Natural killer cell (primary cell): ENCODE results near the gene PDGFC. TPM values are rescaled to one million over a fixed set of nuclear protein-coding genes. Genes with fewer than 3 reads are reported as not detected.

ENCODE experiments used
- ATAC-seq, 3 donors: fragments of 150-1000 bp in 2 of 3; fragments of 200-7000 bp in 1 of 3; cut with Tn5 transposase; 1 replicate in 1 of 3; 2 replicates in 2 of 3; pipeline ENCODE4 v1.10.0; 2021; ENCODE audit warnings: mild to moderate bottlenecking in 2 of 3, moderate library complexity in 2 of 3
- DNase-seq, 2 donors: peaks; one replicate each; pipeline versions ENCODE4 v3.0.0 to v3.0.0-alpha.2; 2013 to 2021; ENCODE audit warnings: mixed read lengths in 1 of 2
- H3K27ac ChIP-seq: one replicate; pipeline ENCODE4 v1.5.1; 2013; ENCODE audit warnings: mild to moderate bottlenecking, low read length
- H3K27me3 ChIP-seq: one replicate; pipeline ENCODE4 v1.6.1; 2013; ENCODE audit warnings: low read length; ENCODE audit not compliant: control insufficient read depth, insufficient read depth
- H3K36me3 ChIP-seq: one replicate; pipeline ENCODE4 v1.6.1; 2013; ENCODE audit warnings: low read length; ENCODE audit not compliant: control insufficient read depth, insufficient read depth
- H3K4me1 ChIP-seq: one replicate; pipeline ENCODE4 v1.6.1; 2013; ENCODE audit warnings: low read length; ENCODE audit not compliant: control insufficient read depth, insufficient read depth
- H3K4me3 ChIP-seq: one replicate; pipeline ENCODE4 v1.5.1; 2013; ENCODE audit warnings: low read length
- H3K9me3 ChIP-seq: one replicate; pipeline ENCODE4 v1.6.1; 2013; ENCODE audit warnings: low read length; ENCODE audit not compliant: control insufficient read depth, insufficient read depth
- H3K27ac Mint-ChIP-seq, 2 donors: one replicate each; pipeline ENCODE4 v1.8.0; 2022; ENCODE audit warnings: mild to moderate bottlenecking in 2 of 2, mixed read lengths in 2 of 2, moderate library complexity in 1 of 2
- H3K27me3 Mint-ChIP-seq, 2 donors: one replicate each; pipeline ENCODE4 v1.8.0; 2022; ENCODE audit warnings: low read depth in 2 of 2, mixed read lengths in 2 of 2
- H3K36me3 Mint-ChIP-seq: one replicate; pipeline ENCODE4 v1.8.0; 2022; ENCODE audit warnings: mixed read lengths
- H3K4me1 Mint-ChIP-seq, 2 donors: one replicate each; pipeline ENCODE4 v1.8.0; 2022; ENCODE audit warnings: mixed read lengths in 2 of 2
- H3K4me3 Mint-ChIP-seq: one replicate; pipeline ENCODE4 v1.8.0; 2022; ENCODE audit warnings: mild to moderate bottlenecking, moderate library complexity, mixed read lengths
- H3K9me3 Mint-ChIP-seq, 2 donors: one replicate each; pipeline ENCODE4 v1.8.0; 2022; ENCODE audit warnings: mixed read lengths in 2 of 2
- whole genome bisulfite sequencing: methylation state at CpG from one replicate; pipeline ENCODE4 v1.1.7; 2013; ENCODE audit warnings: missing lambda C conversion rate; ENCODE audit not compliant: insufficient coverage; 5-methylcytosine and 5-hydroxymethylcytosine counted together
- intact Hi-C: fragments of 100-400 bp; cut with micrococcal nuclease; formaldehyde crosslinking; loops from one replicate; pipeline ENCODE4 v1.14.2; 2022
- total RNA-seq, 4 donors: library from RNA; stranded (reverse); fragments of 120-200 nt in 1 of 4; gene quantifications; one replicate each; pipeline versions ENCODE4 v1.2.3 to v1.2.4, GENCODE V29; 2013 to 2022
- TF ChIP-seq, protein P1 (sequence below): fragments of 200-600 bp; IDR thresholded peaks from one replicate; pipeline ENCODE4 v1.8.0; 2022; ENCODE audit warnings: antibody characterized with exemption

The PDGFC gene
- total RNA-seq, 3 donors from 2014 or later (not counting 1 experiment from before 2014, with no cell fraction given), result 0.72 to 1.6 (median 0.90) TPM

DNA sequence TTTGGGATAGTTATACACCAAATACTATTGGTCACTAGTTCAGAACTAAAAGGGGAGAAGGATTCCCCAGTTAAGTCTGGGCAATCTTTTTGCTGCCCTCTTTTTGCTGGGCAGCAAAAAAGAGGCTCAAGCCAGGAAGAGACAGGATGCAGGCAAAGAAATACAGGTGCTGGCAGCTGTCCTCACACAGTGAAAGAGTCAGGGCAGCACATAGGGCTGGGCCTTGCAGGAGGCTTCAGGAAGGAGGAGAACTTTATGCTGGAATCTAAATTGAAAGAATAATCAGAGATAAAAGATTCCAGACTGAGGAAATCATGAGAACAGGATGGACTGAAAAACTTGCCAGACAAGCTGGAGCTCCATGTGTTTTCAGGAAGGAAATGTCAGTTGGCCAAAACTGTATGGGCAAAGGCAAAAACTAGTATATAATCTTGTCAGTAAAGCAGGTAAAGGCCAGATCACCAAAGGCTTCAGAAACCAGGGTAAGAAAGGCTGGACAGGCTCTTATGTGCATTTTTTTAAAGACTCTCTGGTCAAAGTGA is 46.8 kb downstream of the PDGFC start:
- Histone ChIP-seq H3K9me3 (peaks cover 5% of the 10 kb centered on the region), H3K36me3 (no peaks in the 10 kb centered on the region), H3K27ac (no peak overlapping the region), H3K4me3 (no peak overlapping the region), H3K4me1 (no peaks in the 10 kb centered on the region), H3K27me3 (no peaks in the 10 kb centered on the region)
- ATAC-seq, result no peak
- no peak overlapping the region for H3K4me3 Mint-ChIP-seq
- H3K4me1 Mint-ChIP-seq, result no peaks in the 10 kb centered on the region
- TF ChIP-seq, protein P1, sequence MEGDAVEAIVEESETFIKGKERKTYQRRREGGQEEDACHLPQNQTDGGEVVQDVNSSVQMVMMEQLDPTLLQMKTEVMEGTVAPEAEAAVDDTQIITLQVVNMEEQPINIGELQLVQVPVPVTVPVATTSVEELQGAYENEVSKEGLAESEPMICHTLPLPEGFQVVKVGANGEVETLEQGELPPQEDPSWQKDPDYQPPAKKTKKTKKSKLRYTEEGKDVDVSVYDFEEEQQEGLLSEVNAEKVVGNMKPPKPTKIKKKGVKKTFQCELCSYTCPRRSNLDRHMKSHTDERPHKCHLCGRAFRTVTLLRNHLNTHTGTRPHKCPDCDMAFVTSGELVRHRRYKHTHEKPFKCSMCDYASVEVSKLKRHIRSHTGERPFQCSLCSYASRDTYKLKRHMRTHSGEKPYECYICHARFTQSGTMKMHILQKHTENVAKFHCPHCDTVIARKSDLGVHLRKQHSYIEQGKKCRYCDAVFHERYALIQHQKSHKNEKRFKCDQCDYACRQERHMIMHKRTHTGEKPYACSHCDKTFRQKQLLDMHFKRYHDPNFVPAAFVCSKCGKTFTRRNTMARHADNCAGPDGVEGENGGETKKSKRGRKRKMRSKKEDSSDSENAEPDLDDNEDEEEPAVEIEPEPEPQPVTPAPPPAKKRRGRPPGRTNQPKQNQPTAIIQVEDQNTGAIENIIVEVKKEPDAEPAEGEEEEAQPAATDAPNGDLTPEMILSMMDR, result no peak
- H3K27me3 Mint-ChIP-seq, result no peaks in the 10 kb centered on the region
- DNase-seq, result no peak
- intact Hi-C loops, result no loop called here
- no peak overlapping the region for H3K27ac Mint-ChIP-seq
- no peaks in the 10 kb centered on the region for H3K36me3 Mint-ChIP-seq
- H3K9me3 Mint-ChIP-seq, result peaks cover 18 to 20% of the 10 kb centered on the region in 2 donors

DNA sequence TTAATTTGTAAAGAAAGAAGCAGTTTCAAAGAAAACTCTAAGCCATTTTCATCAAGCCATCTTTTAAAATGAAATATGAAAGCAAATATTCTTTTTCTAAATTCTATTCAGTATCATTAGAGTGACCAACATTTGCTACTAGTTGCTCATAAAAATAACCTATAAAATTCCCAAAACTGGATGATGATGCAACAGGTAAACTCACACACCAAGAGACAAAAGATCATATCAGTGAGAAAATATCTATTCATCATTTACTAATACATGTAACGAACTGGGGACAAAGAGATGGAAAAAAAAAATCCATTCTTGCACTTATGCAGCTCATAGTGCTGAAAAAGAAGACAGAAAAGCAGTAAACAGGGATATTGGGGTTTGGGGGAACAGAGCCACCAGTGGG is 48.1 kb downstream of the PDGFC start:
- Mint-ChIP-seq H3K9me3 (peaks cover 18 to 20% of the 10 kb centered on the region in 2 donors), H3K27me3 (no peaks in the 10 kb centered on the region), H3K4me1 (no peaks in the 10 kb centered on the region), H3K4me3 (no peak overlapping the region), H3K27ac (no peak overlapping the region), H3K36me3 (no peaks in the 10 kb centered on the region)
- no peaks in the 10 kb centered on the region for H3K36me3 ChIP-seq
- H3K9me3 ChIP-seq, result peaks cover 5% of the 10 kb centered on the region
- ATAC-seq (no peak), DNase-seq (no peak)
- no peaks in the 10 kb centered on the region for H3K4me1 ChIP-seq
- H3K27ac ChIP-seq, result no peak overlapping the region
- TF ChIP-seq, protein P1, result no peak
- no peak overlapping the region for H3K4me3 ChIP-seq
- H3K27me3 ChIP-seq, result no peaks in the 10 kb centered on the region
- no CpG with 5 or more reads among the region's 1 CpG for WGBS
- intact Hi-C loops, result no loop called here

DNA sequence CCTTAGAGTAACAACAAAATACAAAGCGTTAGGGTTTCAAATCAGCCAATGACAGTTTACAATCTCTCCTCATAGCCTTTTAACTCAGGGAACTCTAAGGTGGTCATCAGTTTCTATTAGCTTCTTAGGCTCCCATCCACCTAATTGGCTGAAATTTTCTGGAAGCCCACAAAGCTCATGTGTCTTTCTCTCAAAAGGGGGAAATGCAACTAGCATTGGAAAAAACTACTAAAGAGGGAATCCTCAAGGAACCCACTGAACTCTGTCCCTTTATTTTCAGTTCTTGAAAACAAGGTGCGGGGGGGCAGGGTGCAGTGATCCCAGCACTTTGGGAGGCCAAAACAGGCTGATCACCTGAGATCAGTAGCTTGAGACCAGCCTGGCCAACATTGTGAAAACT is 56.4 kb downstream of the PDGFC start:
- 85% methylated on average over 2 of the region's 2 CpGs for WGBS
- H3K4me1 ChIP-seq, result no peaks in the 10 kb centered on the region
- no peaks in the 10 kb centered on the region for H3K27me3 Mint-ChIP-seq
- H3K4me3 Mint-ChIP-seq, result no peak overlapping the region
- H3K27ac ChIP-seq, result no peak overlapping the region
- no peak for DNase-seq
- no peaks in the 10 kb centered on the region for H3K4me1 Mint-ChIP-seq
- no peak overlapping the region for H3K4me3 ChIP-seq
- H3K9me3 ChIP-seq, result no peaks in the 10 kb centered on the region
- H3K36me3 Mint-ChIP-seq, result no peaks in the 10 kb centered on the region
- ATAC-seq, result no peak
- H3K9me3 Mint-ChIP-seq, result peaks cover 5 to 8% of the 10 kb centered on the region in 2 donors
- no peak overlapping the region for H3K27ac Mint-ChIP-seq
- H3K27me3 ChIP-seq, result no peaks in the 10 kb centered on the region
- no peaks in the 10 kb centered on the region for H3K36me3 ChIP-seq
- TF ChIP-seq, protein P1, result no peak
- intact Hi-C loops, result no loop called here

DNA sequence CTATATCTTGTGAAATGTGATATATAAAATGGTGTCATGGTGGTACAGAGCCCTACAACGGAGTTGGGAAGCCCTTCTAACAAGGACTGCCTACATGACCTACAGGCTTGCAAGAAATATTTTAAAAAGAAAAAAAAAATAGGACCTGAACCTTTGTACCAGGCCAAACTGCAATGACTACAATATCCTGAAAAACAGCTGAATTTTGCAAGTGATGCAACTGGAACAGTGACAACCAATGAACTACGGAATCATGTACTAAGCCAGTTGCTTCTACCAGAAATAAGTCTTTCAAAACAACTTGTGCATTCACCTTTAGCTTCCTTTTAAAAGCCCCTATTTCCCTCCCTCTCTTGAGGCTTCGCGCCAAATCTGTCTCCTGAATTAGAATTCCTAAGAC is 58.4 kb downstream of the PDGFC start:
- Histone ChIP-seq H3K4me3 (no peak overlapping the region), H3K36me3 (no peaks in the 10 kb centered on the region), H3K27me3 (no peaks in the 10 kb centered on the region), H3K4me1 (no peaks in the 10 kb centered on the region), H3K9me3 (no peaks in the 10 kb centered on the region), H3K27ac (no peak overlapping the region)
- no peak overlapping the region for H3K4me3 Mint-ChIP-seq
- H3K9me3 Mint-ChIP-seq, result peaks cover 5 to 9% of the 10 kb centered on the region in 2 donors
- H3K27ac Mint-ChIP-seq, result no peak overlapping the region
- TF ChIP-seq, protein P1, result no peak
- no peaks in the 10 kb centered on the region for H3K4me1 Mint-ChIP-seq
- H3K27me3 Mint-ChIP-seq, result no peaks in the 10 kb centered on the region
- no peak for ATAC-seq
- intact Hi-C loops, result no loop called here
- WGBS, result 86% methylated on average over 4 of the region's 4 CpGs
- H3K36me3 Mint-ChIP-seq, result no peaks in the 10 kb centered on the region
- DNase-seq, result no peak
